ENCODE measurements around the gene BPGM.

GRCh38 chr7:134708692-134709091 lies 62.0 kb downstream of the BPGM start:
- TF ChIP-seq CTCF (IDR thresholded peaks at IDR 0.05; ENCODE audit: low read length) (no peak), EZH2 (IDR thresholded peaks at IDR 0.05; ENCODE audit: borderline replicate concordance, low read length) (no peak)
